ENCODE results near the gene WDPCP.
A peak's percentile ranks its signal among the peaks of the same experiment; 100 is the strongest.
"Not testable (repeated sequence)": the region's sequence is repeated elsewhere in the genome, so short reads cannot be mapped to it uniquely, and the experiment has no call there.

The WDPCP gene

DNA sequence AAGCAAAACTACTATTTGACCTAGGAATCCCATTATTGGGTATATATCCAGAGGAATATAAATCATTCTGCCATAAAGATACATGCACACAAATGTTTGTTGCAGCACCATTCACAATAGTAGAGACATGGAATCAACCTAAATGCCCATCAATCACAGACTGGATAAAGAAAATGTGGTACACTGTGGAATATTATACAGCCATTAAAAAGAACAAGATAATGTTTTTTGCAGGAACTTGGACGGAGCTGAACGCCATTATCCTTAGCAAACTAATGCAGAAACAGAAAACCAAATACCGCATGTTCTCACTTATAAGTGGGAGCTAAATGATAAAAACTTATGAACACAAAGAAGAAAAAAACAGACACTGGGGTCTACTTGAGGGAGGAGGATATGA lies 185.4 kb downstream of the WDPCP start:
- H3K4me3 ChIP-seq, H3K27ac ChIP-seq: not testable (repeated sequence)

DNA sequence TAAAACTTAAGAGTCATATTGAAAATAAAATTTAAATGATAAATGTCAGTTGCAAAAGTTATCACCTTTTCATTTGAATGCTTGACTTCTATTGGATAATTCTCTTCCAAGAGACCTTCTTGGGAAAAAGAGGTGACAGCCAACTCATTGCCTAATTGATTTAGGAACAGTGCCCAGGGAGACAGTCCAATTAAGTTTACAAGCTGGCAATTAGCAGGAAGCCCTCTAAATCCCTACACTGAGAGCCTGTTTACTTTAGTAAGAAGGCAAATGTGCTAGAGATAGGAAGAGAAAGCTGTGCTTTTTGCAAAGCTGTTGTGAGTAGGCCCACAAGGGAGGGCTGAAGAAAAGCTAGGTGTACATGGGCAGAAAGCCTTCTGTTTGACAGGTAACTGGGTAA lies 189.1 kb downstream of the WDPCP start:
- Histone ChIP-seq H3K4me3 (no peak overlapping the region), H3K27ac (no peak overlapping the region)

DNA sequence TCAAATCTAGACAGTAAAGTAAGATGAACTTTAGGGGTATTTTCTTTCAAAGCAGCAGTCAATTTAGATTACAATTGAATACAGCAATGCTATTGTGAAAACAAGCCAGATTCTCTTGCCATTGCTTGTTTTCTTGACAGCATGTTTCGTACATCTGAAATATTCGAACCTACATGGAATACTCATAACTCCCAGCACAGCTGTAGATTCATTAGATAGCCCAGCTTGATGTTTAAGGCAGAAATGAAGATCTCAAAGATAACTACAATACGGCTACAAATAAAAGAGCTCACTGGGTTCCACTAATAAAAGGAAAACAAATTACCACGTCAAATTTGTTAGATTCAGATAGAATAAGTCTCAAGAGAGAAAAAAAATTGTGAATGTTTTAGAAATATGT lies 208.8 kb downstream of the WDPCP start:
- H3K27ac ChIP-seq = peak overlapping the region in 1 of 21 experiments; percentile 11
- no peak overlapping the region for H3K4me3 ChIP-seq

DNA sequence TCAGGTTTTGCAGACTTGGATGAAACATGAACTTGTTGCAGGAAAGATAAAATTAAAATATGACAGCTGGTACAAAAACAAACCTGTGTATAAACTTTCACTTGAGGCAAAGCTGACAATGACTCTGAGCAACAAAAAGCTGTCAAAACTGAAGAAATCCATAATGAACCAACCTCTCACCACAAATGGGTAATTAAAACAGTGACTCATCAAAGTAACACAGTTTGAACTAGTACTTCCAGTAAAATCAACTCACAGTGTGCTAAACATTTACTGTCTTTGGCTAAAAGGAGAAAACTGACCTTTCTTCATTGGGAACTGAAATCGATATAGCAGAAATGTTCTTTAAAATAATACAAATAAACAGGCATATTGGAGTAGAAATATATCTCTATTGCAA lies 209.7 kb downstream of the WDPCP start:
- peak overlapping the region in 2 of 21 experiments; percentile 4 to 53 for H3K27ac ChIP-seq
- H3K4me3 ChIP-seq = no peak overlapping the region

DNA sequence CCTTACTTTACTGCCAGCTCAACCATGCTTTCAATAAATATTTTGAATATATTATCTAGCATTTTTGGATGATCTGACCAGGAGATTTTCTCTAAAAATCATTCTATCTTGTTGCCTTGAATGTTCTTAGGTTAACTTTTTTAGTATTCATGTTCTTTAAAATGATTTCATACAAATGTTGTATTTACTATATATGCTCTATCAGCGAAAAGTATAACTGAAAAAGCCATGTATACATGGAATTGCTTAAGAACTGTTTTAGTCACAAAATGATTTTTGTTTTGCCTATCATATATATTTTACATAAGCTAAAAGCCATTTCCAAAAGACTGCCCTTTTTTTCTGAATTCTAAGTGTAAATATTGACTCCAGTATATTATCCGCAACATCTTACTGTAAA lies 213.9 kb downstream of the WDPCP start:
- Histone ChIP-seq H3K27ac (no peak overlapping the region), H3K4me3 (no peak overlapping the region)

DNA sequence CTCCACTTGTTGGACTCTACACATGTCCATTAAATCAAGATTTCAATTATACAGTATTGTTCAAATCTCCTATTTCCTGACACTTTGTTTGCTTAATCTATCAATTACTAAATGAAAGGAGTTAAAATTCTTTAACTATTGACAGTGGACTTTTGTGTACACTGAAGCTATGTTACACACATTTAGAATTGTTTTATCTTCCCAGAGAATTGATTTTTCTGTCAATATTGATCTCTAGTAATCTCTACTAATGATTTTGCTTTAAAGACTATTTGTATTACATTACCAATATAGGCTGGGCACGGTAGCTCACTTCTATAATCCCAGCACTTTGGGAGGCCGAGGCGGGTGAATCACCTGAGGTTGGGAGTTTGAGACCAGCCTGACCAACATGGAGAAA lies 215.7 kb downstream of the WDPCP start:
- H3K4me3 ChIP-seq = no peak overlapping the region

DNA sequence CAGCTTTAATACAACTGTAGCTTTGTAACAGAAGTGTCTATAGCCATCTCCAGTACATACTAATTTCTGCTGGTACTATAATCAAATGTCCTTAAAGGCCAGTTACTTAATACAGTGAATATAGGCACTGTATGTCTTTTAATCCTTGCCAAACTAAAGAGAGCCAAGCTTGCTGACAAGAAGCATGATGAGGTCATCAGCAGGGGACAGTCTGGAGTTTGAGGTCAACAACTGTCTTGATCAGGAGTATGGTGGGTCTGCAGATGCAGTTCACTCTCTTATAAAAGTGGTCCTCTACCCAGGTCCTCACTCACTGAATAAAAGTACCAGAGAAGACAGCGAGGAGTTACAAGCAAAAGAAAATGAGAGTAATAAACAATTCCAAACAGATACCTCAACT lies 219.1 kb downstream of the WDPCP start:
- H3K4me3 ChIP-seq = no peak overlapping the region
- no peak overlapping the region for H3K27ac ChIP-seq

More for the DNA sequence above, 215.7 kb downstream of the WDPCP start:
- H3K27ac ChIP-seq = no peak overlapping the region

DNA sequence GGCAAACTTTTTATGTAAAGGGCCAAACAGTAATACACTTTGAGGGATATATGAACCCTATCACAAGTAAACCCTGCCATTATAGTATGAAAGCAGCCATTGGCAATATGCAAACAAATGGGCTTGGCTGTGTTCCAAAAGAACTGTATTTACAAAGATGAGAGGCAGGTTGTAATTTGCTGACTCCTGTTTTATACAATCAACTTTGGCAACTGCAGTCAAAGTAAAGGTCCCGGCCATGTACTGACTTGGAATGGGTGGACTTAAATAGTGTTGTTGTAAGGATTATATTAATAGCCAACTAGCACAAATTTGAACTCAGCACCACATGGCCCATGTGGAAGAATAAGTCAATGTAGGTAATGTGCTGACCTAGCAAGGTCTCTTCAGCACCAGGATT lies 223.4 kb downstream of the WDPCP start:
- Histone ChIP-seq H3K4me3 (no peak overlapping the region), H3K27ac (no peak overlapping the region)

DNA sequence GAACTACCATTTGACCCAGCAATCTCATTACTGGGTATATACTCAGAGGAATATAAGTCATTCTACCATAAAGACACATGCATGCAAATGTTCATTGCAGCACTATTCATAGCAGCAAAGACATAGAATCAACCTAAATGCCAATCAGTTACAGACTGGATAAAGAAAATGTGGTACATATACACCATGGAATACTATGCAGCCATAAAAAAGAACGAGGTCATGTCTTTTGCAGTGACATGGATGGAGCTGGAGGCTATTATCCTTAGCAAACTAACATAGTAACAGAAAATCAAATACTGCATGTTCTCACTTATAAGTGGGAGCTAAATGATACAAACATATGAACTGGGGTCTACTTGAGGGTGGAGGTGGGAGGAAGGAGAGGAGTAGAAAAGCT lies 230.6 kb downstream of the WDPCP start:
- H3K27ac ChIP-seq, H3K4me3 ChIP-seq: not testable (repeated sequence)

DNA sequence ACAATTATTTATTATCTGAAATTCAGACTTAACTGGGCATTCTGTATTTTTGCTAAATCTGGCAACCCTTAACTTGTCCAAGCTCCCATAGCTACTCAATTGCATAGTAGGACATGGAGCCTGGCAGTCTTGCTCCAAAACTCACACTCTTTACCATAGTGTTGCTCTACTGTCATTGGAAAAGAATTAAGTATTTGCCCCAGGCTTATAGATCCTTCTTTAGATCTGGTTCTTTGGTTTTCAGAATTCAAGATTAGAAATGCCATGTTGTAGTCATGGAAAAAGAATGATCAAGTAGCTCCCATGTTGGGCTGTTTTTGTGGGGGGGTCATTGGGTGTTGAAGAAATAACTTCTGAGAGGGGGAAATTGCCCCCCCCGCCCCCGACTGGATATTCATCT lies 240.9 kb downstream of the WDPCP start:
- H3K27ac ChIP-seq = no peak overlapping the region

DNA sequence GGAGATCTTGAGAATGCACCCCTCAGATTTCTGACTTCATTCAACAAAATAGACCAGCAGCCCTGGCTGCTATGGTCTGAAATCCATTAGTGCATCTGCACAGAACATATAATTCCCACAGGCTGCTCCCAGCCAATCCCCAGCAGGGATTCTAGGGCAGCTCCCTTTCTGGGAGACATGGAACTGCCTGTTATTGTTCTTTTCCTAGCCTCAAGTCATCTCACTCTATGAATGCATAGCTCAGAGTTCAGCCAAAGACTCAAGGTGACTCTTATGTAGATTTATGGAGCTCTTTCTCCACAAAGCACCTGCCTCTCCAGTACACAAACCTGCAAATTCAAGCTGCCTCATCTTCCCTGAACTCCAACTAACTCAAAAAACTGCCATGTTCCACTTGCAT lies 241.9 kb downstream of the WDPCP start:
- Histone ChIP-seq H3K27ac (no peak overlapping the region), H3K4me3 (no peak overlapping the region)

More for the DNA sequence above, 240.9 kb downstream of the WDPCP start:
- H3K4me3 ChIP-seq = no peak overlapping the region

DNA sequence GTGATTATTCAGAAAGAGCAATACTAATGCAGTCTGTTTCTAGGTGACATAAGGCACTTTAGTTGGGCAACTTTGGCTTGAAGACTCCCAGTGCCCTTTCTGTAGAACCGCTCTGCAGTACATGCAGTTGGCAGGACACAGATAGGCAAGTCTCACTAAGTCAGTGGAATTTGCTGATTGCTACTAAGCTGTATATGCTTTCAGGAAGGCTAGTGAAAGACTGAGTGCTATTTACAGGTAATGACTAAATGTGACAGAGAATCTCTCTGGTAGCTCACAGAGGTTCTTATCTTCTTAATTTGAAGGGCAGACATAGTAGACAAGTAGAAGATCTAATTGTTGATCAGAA lies 243.0 kb downstream of the WDPCP start:
- Histone ChIP-seq H3K27ac (no peak overlapping the region), H3K4me3 (no peak overlapping the region)

DNA sequence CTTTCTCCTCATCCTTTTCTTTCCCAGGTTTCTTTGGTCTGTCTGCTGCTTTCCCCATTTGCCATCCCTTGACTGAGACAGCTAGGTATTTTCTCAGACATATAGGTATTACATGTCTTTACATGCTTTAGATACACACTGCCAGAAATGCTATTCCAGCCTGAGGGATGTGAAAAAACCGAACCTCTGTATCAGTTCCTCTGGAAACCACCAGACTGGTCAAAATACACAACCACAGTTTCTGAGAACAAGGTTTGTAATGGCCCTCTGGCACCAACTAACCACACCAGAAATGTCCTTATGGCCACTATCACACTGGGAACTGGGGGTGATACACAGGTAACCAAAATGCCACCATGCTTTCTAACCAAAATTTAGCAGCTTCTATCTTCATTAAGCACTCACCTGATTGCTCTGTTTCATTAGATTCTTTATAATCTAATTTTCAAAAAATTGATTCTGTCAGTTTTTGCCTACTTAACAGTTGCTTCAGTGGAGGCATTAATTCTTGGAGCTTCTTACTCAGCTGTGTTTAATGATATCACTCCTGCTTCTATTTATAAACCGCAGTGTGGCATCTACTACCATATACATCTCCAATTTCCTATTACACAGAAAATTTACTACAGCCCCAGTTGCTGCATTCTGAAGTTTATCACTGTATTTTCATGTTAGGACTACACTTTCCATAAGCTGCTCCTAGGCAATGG lies 243.5 kb downstream of the WDPCP start:
- no peak overlapping the region for H3K4me3 ChIP-seq
- no peak overlapping the region for H3K27ac ChIP-seq

DNA sequence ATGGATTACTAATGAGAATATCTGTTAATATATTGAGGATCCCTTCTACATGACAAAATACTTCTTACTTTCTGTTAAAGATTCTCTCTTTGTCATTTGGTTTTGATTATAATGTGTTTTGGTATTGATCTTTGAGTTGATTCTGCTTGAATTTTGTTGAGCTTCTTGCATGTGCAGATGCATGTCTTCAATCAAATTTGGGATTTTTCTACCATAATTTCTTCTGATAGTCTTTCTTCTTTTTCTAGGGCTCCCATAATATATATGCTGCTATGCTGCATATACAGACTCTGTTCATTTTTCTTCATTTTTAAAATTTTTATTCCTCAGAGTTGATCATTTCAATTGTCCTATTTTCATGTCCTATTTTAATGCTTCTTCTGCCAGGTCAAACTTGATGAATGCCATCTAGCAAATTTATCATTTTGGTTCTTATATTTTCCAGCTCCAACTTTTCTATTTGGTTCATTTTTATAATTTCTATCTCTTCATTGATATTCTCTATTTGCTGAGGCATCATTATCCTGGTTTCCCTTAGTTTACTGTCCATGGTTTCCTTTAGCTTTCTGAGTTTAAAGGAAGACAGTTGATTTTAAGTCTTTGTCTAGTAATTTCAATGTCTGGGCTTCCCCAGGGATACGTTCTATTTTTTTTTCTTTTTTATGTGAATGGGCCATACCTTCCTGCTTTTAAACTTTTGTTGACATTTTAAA lies 244.7 kb downstream of the WDPCP start:
- Histone ChIP-seq H3K4me3 (no peak overlapping the region), H3K27ac (no peak overlapping the region)

DNA sequence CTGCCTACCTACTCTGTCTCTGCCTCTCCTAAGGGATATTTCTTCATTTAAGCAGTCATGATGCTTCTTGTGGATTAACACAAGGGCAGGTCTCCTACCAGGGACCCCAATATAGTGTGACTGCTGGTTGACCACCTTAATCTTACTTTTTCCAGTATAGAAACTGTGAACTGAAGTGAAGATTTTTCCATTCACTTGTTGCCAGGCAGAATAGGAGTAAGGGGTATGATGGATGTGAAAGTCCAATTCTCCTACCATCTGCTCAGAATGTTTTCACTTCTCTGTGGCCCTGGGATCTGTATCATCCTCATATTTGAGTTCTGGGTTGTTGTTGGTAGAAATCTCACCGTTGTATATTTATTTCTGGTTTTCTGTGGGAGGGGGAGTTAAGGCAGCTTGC lies 247.8 kb downstream of the WDPCP start:
- H3K27ac ChIP-seq = no peak overlapping the region

DNA sequence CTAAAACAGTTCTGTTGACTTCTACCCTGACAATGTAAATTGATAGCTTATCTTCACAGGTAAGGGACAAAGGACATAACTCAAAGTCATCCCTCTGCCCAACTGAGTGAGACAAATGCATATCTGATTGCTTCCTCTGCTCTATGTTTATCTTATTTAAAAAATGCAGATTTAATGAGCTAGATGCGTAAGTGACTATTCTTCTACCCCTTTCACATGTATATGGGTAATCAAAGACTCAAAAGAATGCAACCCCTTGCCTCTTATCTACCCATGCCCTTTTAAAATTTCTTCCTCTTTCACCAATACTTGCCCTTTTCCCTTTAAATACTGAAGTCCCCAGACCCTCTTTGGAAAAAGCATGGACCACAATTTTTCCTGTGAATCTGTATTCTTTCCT lies 253.4 kb downstream of the WDPCP start:
- no peak overlapping the region for H3K4me3 ChIP-seq
- H3K27ac ChIP-seq = no peak overlapping the region

More for the DNA sequence above, 247.8 kb downstream of the WDPCP start:
- H3K4me3 ChIP-seq = no peak overlapping the region

DNA sequence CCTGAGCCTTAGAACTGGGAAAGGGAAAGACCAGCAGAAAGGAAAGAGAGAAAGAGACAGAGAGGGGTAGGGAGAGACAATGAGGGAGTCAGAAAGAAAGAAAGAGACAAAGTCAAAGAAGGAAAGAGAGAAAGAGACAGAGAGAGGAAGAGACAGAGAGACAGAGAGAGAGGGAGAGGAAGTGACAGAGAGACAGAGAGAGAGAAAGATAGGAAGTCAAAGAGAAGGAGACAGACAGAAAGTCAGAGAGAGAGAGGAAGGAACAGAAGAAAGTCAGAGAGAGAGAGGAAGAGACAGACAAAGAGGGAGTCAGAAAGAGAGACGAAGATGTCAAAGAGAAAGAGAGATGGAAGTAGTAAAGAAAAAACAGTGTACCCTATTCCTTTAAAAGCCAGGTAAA lies 261.8 kb downstream of the WDPCP start:
- Histone ChIP-seq H3K27ac (no peak overlapping the region), H3K4me3 (no peak overlapping the region)

DNA sequence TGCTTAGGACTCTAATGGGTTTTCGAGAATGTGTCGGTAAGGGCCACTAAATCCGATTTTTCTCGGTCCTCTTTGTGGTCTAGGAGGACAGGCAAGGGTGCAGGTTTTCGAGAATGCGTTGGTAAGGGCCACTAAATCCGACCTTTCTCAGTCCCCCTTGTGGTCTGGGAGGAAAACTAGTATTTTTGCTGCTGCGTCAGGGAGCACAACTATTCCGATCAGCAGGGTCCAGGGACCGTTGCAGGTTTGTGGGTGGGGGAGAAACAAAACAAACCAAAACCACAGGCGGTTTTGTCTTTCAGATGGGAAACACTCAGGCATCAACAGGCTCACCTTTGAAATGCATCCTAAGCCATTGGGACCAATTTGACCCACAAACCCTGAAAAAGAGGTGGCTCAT lies 264.6 kb downstream of the WDPCP start:
- H3K4me3 ChIP-seq, H3K27ac ChIP-seq: not testable (repeated sequence)

DNA sequence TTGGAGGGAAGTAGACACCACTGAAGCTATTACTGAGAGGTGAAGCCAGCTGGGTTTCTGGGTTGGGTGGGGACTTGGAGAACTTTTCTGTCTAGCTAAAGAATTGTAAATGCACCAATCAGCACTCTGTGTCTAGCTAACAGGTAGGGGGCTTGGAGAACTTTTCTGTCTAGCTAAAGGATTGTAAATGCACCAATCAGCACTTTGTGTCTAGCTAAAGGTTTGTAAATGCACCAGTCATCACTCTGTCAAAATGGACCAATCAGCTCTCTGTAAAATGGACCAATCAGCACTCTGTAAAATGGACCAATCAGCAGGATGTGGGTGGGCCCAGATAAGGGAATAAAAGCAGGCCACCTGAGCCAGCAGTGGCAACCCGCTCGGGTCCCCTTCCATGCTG lies 266.3 kb downstream of the WDPCP start:
- not testable (repeated sequence) for H3K4me3 ChIP-seq, H3K27ac ChIP-seq

DNA sequence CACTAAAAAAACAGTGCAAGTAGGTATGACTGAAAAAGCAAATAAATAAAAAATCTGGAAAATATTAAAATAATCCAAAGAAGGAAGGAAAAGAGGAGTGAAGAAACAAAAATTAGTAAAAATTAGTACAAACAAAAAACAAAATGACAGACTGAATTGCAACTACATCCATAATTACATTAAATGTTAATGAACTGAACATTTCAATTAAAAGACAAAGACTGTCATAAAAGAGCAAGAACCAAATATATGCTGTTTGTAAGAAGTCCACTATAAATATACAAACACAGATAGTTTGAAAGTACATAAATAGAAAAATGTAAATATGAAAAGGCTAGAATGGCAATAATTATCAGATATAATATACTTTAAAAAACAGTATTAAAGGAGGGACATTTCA lies 267.6 kb downstream of the WDPCP start:
- H3K4me3 ChIP-seq = no peak overlapping the region
- no peak overlapping the region for H3K27ac ChIP-seq

DNA sequence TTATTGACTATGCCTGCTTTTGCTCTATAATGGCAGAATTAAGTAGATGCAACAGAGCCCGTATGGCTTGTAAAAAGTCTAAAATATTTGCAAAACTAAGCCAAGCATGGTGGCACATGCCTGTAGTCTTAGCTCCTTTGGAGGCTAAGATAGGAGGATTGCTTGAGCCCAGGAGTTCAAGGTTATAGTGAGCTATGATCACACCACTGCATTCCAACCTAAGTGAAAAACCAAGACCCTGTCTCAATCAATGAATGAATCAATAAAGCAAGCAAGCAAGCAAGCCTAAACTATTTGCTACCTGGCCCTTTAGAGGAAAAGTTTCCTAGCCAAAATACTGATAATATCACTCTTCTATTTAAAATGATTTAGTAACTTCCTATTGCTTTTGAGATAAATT lies 277.7 kb downstream of the WDPCP start:
- no peak overlapping the region for H3K4me3 ChIP-seq
- no peak overlapping the region for H3K27ac ChIP-seq

DNA sequence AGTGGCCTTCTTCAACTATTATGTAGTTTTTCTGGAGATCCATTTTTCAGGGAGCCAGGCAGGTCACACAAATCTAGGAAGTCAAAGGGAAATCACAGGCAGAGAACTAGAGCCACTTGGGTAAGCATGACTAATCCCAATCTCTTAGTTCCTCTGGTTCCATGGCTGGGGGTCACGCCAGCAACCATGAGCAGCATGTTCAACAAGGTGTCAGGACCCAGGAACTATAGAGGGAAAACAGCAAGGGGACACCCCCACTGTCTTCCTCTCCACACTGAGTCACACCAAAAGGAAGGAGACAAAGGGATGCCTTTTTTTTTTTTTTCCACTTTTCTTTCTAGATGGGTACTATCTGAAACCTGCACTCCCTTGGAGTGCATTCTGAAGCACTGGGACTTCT lies 286.8 kb downstream of the WDPCP start:
- Histone ChIP-seq H3K27ac (no peak overlapping the region), H3K4me3 (no peak overlapping the region)

Data from skin epidermis (tissue), 12 donors.